KG1 (cell line): ENCODE data around the gene RAPGEF5.
A peak's percentile ranks its signal among the peaks of the same experiment; 100 is the strongest.

ENCODE experiments used
- DNase-seq: peaks from one replicate; lab custom pipeline; 2025; lab: John Stamatoyannopoulos, UW

RAPGEF5 gene, protein sequence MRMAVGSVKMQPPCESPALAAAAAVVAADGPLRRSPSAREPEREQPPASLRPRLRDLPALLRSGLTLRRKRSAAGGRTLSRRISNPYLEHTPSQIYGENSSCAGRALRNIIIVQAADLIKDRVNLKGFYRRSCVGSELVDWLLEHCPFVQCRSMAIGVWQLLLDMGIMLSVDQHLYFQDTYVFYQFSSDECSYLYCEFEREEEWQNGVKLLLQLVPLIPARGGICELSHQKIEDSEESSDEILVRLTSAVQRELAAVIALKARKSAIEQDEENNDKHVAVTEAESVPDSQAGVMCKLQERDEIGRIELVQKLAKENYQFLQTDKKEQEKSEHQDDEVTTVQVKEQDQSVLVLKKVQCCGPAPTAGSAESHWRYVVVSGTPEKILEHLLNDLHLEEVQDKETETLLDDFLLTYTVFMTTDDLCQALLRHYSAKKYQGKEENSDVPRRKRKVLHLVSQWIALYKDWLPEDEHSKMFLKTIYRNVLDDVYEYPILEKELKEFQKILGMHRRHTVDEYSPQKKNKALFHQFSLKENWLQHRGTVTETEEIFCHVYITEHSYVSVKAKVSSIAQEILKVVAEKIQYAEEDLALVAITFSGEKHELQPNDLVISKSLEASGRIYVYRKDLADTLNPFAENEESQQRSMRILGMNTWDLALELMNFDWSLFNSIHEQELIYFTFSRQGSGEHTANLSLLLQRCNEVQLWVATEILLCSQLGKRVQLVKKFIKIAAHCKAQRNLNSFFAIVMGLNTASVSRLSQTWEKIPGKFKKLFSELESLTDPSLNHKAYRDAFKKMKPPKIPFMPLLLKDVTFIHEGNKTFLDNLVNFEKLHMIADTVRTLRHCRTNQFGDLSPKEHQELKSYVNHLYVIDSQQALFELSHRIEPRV

DNA sequence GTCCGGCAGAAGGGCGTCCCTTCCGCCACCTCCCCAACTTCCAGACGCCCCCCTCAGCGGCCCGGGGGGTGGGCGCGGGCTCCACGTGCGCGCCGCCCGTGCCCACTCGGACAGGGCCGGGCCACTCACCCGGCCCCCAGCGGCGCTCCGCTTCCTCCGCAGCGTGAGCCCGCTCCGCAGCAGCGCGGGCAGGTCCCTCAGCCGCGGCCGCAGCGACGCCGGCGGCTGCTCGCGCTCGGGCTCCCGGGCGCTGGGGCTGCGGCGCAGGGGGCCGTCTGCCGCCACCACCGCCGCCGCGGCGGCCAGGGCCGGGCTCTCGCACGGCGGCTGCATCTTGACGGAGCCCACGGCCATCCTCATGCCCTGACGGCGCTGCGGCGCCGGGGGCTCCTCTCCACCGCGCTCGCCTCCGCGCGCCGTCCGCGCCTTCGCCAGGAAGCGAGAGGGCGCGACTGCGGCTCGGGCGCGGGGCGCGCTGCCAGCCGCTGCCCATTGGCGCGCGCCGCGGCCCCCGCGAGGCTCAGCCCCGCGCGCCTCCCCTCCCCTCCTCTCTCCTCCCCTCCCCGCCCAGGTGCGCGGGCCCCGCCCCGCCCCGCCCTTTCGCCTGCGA is at the start of gene RAPGEF5:
TSS of gene RAPGEF5 (minus strand) at position 454 of the 610 bp plus-strand sequence. CDS start at position 360, 94 bp downstream.
- no peak for DNase-seq

DNA sequence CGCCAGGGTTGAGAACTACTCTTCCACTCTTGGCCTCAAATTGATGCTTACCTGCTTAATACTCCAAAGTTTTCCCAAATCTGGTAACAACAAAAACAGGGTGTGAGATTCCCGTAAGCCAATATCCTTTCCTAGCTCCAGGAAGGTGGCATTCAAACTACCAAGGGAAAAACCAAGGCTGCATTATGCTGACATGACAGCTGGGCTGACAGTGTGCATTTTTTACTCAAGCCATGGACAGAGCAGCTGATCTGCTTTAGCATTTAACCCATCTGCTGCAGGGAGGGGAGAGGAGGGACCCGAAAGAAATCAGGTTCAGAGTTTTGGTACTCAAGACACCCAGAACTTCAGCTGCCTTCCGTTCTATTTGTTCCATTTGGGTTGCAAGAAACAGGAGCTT is 49.8 kb upstream of the RAPGEF5 start:
- no peak for DNase-seq

DNA sequence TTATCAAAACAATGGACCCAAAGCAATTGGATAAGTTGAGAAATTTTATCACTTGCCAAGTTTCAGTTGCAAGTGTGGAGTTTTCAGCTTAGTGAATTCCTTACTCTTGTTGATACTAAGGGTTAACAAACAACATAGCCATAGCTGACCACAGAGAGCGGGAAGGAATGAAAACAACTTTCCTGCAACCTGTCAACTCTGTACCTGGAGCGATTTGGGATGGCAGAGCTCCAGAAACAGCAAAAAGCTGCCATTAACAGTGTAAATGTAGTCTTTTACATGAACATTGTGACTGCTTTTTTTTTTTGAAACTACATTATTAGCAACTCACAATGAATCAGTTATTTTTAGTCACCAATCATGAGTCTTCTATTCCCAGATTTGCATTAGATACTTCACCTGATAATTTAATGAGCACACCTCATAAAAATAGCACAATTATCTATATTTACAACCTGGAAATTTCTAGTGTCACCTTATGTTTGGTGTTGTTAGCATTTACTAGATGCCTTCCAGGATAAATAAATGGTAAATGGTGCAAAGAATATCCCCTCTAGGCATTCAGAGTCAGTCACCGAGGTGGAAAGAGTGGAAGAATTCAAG is 47.6 kb upstream of the RAPGEF5 start:
- DNase-seq = no peak

DNA sequence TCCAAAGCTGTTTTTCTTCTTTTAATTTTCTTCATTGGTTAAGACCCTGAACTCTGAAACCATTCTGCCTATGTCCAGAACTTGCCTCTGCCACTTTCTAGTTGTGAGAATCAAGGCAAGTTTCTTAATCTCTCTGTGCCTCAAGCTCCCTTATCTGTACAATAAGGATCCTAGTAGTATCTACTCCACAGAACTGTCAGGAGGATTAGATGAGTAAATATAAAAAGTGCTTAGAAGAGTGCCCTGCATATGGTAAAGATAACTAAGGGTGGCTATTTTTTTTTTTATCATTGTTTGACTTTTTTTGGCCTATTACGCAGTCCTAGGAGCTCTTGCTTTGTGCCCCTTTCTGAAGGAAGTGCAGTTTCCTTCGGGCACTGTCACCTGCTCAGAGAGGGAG is 46.4 kb upstream of the RAPGEF5 start:
- no peak for DNase-seq

DNA sequence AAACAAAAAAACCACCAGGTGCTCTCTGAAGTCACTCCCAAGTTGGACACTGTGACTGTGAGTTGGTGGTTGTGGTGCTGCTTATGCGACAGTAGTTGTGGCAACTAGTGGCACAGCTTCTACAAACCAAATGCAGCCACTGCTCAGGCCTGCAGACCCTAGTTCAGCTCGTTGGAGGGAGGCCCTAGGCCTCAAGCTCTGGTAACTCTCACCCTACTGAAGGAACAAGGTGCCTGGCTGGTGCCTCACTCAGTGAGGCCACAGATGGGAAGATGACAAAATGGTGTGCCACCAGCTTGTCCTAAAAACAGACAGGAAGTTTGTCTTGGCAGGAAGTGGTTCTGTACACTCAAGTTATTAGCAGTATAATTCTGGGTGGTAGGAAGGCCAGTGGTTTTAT is 45.3 kb upstream of the RAPGEF5 start:
- peak; percentile 29 for DNase-seq

DNA sequence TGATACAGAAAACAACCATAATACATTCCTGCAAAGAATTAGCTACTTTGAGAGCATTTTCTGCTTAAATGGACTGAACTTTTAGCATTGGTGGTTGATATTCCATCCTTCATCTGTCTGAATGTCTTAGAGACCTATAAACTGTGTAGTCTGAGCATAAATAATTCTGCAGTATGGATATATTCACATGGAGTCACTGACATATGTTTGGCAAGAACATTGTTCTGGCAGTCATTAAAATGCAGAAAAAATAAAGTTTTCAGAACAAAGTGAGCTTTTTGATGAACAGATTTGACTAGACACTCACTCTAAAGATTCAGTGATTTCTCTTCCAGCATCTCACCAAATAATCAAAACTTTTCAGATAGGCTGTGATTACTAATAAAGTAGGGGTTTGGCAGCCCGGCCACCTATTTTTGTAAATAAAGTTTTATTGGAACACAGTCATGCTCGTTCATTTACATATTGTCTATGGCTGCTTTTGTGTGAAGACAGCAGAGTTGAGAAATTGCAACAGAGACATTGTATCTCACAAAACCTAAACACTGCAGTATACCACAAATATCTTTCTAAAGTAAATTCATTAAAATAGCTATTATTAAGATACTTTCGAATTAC is 44.1 kb upstream of the RAPGEF5 start:
- DNase-seq = no peak

DNA sequence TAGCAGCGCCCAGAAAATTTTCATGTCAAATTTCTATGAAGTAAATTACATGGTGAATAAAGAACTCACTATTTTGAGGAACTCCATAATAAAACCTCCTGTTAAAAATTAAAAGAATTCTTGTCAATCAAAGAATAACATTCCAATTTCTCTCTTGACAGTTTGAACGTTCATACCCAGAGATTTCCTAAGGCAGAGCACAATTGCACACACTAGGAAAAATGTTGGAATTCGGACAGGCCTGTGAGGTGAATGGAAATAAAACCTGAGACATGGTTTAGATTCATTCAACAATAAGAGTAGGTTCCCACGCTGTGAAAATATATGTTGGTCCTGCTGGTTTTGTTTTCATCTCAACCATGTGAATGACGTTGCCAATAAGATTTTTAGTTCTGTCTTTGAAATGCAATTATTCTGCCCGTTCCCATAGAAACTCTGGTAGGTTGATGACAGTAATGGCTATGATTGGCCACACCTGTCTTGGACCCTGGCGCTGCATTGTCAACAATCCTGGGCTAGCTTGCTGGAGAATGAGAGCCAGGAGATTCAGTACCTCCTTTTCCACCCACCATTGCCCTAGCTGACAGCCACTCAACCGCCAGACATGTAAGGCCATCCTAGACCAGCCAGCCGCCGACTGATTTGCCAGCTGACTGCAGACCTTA is 43.3 kb upstream of the RAPGEF5 start:
- DNase-seq = no peak

DNA sequence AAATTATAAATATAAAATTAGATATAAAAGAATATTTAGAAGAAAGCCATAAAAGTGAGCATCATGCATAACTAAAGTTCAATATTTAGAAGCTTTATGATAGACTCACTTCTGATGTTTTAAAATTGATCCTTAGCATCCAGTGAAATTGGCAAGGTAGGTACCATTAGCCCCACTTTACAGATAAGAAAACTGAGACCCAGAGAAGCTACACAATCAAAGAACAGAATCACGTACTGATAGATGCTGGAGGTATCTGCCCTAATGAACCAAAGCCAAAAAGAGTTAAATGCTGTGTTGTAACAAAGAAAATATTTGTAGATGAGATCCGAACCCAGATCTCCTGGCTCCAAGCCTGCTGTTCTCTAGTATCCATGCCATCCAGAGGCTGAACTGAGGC is 42.6 kb upstream of the RAPGEF5 start:
- DNase-seq = no peak

DNA sequence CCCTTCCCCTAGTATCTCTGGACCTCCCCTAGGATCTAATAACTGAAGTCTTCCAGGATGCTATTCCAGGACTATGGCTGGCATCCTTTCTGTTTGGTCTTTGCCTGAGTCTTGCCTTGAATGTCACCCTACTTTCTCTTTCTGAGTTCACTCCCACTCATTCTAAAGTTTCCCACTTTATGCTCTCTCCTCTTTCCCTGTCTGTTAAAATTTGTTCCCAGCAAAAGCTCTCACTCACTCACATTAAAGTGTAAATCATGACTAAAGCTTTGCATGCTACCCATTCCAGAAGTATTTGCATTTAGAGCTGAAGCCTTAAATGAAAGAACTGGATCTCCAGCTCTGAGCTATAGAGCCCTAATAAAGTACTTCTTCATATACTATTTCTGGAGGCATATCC is 42.1 kb upstream of the RAPGEF5 start:
- DNase-seq = no peak

DNA sequence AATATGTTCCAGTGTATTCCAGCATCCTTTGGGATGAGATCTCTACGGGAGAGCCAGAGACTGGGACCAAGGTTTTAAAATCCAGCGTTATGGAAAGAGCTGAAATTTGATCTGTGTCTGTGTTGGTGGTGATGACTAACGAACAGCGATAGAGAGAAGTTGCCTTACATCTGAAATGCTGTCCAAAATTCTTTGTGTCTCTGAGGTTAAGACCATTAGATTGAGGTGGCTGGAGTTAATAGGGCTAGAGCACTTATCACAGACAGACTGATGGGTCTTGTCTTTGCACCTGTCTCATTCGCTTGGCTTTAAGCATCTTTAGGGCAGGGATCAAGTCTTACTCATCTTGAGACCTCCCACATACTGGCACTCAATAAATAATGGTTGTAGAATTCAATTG is 41.0 kb upstream of the RAPGEF5 start:
- DNase-seq = no peak

DNA sequence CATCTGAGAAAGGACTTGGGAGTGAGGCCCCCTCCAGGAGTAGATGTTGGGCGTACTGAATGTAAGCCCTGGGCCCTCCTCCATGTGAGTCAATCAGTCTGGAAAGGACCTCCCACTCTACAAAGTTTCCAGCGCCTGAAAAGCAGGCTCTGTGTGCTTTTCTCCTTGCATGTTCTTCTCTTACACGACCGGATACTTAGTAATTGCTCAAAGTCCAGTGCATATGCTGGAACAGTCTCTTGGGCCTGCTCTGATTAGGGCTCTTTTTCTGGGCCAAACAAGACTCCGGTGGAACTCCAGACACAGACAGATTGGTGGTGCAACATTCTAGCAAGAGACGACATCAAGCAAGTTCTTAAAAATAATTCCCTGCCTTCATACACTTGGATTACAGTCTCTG is 38.3 kb upstream of the RAPGEF5 start:
- no peak for DNase-seq

DNA sequence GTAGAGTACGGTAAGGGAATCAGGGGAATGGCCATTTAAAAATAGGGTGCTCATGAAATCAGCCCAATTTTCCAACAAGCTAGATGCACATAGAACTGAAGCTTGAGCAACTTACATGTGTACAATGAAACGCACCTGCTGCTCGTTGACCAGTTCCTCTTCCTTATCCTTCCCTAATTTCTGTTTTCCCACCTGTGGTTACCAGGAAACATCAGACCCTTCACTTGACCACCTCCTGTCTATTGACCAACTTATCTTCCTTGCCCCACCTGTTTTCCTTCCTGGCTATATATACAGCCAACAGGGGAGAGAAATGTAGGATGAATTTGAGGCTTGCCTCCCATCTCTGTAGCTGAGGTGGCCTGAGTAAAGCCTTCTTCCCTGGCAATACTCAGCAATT is 37.8 kb upstream of the RAPGEF5 start:
- no peak for DNase-seq

DNA sequence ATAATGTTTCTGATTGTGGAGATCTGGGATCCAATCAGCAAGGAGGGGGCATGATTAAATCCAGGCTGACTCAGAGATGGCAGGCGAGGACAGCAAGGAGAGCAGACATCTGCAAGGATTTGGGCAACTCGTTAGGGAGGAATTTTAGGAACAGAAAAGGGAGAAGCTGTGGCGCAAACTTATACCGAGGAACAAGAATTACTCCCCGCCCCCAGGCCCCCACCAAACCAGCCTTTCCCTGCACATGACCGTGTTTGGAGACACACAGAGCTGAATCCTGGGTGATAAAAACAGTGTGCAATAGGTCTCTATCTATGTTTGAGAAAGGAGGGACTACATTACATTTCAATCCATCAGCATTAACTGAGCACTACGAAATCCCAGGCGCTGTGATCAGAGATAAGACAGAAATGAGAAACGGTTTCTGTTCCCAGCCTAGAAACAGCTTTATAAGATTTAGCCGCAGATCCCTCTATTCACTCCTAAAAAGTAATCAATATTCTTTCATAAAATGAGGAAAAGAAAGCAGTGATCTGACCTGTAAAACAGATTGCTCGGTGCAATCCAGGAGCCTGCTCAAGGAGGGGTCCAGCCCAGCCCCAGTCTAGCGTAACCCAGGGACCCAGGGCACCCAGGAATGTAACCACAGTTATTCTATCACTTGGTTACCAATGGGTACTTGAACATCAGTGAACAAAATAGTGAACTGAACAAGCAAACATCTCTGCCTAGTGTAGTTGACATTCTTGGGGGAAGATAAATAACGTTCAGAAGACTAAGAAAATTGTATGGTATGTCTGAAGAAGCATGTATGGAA is 37.2 kb upstream of the RAPGEF5 start:
- no peak for DNase-seq

DNA sequence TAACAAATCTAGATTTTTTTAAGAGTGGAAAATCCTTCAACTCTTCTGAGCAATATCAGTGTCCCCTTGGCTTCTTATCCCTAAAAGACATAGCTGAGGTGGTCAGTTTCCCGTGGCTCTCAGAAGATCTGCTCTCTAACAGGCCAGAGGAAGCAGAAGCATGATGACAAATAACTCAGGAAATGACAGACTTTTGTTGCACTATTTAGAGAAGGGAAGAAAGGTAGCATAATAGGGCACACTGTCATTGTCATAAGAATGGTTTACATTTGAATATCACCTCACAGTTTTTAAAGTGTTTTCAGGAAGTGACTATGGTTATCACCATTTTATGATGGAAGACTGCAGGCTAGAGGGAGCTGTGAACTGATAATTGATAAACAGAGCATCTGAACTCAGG is 33.6 kb upstream of the RAPGEF5 start:
- no peak for DNase-seq

DNA sequence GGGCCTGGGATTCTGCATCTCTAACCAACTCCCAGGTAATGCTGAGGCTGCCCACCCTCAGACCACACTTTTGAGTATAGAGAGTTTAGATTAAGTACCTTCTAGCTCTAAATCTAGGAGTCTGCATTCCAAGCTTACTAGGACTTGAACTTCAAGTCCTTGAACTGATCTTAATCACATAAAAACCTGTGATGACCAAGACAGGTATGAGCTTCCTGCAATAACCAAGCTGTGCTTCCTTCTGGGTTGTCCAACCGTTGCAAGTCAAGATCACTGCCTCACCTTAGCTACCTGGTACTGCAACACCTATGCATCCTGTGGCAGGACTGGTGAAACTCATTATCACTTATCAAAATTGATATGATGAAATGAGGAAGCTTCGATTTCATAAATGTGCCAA is 32.9 kb upstream of the RAPGEF5 start:
- no peak for DNase-seq

DNA sequence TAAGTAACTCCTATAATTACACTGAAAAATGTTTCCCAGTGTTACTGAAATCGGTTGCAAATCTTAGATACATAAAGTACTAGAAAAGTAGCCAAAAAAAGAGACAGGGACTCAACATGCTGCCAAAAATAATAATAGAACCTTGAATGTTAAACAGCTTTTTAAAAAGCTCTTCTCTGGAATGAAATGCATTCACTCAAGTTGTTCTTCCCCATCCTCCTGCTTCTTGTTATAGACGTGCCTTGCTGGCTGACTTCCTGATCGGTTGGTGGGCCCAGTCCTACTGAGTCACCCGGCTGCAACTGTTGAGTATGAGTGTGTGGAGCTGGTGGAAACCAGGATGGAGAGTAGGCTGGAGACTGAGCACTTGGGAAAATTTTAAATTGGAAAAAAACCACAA is 30.6 kb upstream of the RAPGEF5 start:
- no peak for DNase-seq

DNA sequence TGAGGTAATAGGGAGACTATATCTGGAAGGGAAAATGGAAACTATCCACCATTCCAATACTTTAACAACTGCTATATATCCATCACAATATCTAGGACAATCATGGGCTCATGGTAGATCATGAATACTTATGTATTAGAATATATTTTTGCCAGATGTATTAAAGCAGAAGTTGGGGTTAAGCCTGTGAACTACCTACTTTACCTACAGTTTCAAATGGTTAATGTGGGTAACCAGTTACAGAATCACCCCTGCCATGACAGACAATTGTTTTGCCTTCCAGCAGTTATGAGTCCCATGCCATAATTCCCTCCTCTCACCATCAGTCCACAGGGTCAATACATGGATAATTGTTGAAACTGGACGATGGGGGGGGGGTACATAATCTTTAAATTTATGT is 29.9 kb upstream of the RAPGEF5 start:
- no peak for DNase-seq

DNA sequence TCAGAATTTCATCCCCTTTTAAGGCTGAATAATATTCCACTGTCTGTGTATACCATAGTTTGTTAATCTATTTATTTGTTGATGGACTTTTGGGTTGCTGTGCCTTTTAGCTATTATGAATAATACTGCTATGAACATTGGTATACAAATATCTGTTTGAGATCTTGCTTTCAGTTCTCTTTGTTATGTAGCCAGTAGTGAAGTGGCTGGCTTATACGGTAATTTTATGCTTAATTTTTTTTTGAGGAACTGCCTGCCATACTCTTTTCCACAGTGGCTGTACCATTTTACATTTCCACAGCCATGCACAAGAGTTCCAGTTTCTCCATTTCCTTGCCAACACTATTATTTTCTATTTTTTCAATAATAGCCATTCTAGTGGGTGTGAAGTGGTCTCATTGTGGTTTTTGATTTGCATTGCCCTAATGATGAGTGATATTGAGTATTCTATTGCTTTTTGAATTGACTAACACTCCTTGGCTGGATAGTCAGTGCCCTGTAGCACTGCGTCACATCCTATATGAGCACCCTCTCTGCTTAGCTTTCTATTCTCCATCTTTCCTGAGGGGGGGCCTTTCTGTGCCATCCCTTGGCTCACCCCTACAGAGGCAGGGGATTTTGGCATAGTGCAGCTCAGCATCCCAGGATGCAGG is 29.4 kb upstream of the RAPGEF5 start:
- no peak for DNase-seq

DNA sequence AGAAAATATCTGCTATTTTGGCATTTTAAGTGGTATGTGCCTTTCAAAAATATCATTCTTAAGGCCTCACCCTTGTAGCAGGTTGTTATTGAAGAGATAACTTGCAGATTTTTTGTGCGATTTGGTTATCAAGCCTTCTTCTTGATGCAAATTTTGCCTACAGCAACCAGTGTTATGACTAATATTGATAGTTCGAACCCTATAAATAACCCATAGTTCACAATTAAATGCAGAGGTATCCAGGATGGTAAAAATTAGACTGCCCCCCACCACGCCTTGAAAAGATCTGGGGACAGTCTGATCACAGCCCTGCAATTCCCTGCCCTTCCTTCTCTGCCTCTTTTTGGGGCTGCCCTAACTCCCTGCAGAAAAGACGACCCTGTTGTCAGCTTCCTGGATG is 28.4 kb upstream of the RAPGEF5 start:
- no peak for DNase-seq

DNA sequence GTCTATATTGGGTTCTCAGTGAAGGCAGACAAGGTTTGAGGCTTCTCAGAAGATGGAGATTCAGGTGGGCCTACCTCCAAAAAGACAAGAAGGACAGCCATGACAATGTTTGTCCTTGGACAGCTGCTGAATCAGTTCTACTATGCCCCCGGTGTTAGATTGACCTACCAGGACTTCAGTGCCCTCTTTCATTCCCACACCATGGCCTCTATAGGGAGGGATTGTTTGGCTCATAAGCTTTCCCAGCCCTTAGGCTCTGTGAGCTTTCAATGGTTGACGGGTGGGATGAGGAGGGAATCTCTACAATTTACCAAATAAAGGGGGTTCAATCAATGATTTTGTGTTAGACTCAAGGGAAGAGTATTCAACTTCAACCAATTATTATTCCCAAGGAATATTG is 23.4 kb upstream of the RAPGEF5 start:
- DNase-seq = no peak
